ENCODE data around the gene TH.

GRCh38 chr11:2129699-2130366, 41.8 kb downstream of the TH start:
- no peak for TF ChIP-seq YY1 (IDR thresholded peaks at IDR 0.05; ENCODE audit: insufficient read depth, insufficient read length)
- TF ChIP-seq SUZ12 (IDR thresholded peaks at IDR 0.05; ENCODE audit: extremely low read depth, insufficient read depth, insufficient read length): no peak
